ENCODE data around the gene CROCC2.

CROCC2 gene

DNA sequence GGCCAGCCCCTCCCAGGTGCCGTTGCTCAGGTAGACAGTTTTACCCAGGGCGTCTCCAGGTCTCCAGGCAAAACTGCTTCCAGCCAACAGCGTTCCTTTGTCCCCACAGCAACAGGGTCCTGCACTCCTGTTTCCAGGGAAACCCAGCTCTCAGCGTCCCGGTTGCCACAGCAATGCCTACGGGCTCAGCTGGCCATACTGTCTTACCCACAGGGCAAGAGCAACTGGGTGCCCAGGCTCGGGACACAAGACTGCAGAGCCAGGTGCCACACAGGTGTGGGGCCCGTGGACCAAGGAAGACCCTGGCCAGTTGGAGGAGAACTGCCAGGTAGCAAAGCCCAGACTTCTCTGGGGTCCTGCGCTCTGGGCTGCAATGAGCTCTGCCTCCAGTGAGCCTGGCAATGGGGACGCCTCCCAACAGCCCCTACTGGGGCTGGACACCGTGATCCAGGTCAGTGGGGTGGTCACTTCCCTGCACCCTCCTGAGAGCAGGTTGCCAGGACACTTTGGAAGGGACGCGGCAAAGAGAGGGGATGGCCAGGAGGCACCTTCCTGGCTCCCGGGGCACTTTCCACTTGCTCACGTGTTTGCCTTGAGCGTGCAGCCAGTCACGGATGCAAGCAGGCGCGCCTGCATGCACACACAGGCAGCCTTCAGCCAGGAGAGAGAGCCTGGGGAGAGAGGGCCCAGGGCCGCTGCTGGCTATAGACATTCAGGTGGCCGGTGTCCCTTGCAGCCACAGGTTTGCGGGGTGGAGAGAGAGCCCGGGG lies at the start of gene CROCC2:
Gene CROCC2 (plus strand): TSS at position 196 of the 770 bp plus-strand sequence. CDS start 178 bp downstream, at position 374.
- no peak for DNase-seq

DNA sequence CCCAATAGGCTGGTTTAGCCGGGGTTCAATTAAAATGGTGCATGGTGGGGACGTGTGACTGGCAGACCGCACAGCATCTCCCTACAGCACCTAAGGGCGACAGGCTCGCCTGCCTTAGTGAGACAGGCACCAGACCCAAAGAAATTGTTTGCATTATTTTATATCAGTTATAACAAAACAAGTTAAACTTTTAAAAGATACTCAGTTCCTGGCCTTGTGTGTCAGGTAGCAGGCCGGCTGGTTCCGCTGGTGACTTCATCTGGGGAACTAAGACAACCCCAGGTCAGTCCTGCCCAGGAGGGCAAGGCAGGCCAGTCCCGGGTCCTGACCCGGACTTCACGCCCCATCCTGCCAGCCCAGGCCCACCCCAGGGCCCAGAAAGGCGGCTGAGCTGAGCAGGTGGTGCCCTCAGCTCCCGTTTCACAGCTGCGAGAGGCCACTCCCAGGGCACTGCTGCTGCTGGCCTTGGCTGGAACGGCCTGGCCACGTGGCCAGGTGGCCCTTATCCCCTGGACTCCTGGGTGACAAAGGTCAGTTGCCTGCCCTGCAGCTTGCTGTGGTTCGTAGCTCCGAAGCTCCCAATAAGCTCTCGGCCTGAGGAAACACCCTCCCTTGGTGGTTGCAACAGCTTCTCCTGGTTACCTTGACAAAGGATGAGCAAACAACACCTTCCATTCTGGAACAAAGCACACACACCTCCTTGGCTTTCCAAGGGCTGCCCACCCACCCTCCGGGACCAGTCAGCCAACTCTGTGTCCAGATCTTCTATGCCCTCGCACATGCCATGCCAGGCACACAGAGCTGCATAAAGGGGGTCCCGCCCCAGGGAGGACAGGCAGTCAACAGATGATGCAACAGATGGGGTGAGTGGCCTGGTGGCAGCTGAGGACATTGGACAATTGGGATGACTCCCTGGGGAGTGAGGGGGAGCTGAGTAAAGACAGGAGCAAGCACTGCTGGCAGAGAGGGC lies 48.8 kb upstream of the CROCC2 start:
- DNase-seq = no peak

DNA sequence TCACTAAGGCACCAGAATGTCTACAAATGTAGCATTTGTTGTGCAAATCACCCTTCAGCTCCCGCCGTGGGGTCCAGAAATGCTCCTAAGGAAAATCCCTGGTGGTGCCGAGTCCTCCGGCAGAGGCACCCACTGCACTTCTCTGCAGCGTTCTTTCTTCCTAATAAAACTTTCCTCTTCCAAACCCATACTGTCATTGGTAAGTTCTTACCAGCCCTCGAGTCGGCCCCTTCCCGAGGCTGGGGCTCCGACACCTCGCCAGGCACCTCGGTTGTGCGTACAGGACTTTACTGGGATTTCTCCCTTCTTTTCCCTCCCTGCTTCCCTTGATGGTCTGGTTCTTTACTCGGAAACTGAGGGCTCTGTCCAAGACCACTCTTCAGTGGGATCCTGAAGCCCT lies 47.8 kb upstream of the CROCC2 start:
- no peak for DNase-seq

DNA sequence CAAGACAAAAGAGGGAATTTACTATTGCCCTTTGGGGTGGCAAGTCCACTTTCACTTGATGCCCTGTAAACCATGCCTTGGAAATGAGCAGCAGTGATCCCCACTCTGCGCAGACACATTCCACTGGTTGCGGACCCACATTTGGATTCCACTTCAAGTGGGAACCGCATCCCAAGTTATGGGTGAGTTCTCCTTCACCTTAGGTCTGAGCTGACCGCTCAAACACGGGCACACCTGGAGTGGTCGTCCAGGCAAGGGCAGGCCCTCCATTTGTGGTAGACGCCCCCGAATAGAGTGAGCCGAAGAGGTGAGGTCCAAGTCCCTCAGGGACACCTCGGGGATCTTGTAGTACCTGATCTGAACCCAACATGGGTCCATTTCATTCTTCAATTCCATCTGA lies 47.3 kb upstream of the CROCC2 start:
- DNase-seq = no peak

DNA sequence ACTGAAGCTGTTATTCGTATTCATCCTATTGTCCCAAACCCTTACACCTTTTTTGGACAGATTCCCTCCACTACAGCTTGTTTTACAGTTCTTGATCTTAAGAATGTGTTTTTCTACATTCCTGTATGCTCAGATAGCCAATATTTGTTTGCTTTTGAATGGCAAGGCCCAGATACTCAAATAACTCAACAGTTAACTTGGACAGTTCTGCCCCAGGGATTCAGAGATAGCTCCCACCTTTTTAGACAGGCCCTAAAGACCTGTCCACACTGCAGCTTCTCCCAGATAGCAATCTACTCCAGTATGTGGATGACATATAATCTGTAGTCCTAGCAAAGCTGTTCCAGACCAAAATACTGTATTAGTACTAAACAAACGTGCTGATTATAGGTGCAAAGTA lies 44.6 kb upstream of the CROCC2 start:
- DNase-seq = no peak

DNA sequence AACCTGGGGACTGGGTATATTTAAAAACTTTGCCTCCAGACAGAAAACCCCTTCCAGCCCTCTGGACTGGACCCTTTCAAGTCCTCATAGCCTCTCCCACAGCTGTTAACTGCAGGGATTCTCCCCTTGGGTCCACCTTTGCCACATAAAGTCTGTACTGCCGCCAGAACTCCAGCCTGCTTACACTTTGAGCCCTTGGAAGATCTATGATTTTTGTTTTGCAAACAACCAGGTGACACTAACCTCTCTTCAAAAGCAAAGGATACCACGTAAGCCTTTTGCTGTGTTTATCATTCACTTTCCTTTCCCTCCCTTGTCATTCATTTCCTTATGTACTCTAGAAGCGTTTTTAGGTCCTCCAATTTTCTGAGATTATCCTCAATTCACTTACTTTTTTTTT lies 41.7 kb upstream of the CROCC2 start:
- DNase-seq = no peak

DNA sequence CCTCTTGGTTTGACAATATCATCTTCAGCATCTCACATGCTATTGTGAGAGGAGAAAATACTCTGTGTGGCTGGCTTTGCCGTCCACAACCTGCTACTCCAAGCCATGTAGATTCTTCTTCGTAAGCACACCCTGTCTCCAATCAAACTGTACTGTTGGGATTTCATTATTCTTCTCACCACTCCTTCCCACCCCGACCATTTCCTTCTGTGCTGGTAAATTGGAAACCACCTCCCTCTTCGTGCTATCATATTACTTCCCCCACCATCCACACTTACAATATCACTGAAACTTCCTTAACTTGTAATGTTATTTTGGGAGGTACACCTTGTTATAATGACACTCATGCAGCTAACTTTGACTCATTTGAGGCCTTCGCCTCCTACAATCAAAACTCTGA lies 40.7 kb upstream of the CROCC2 start:
- DNase-seq = no peak

DNA sequence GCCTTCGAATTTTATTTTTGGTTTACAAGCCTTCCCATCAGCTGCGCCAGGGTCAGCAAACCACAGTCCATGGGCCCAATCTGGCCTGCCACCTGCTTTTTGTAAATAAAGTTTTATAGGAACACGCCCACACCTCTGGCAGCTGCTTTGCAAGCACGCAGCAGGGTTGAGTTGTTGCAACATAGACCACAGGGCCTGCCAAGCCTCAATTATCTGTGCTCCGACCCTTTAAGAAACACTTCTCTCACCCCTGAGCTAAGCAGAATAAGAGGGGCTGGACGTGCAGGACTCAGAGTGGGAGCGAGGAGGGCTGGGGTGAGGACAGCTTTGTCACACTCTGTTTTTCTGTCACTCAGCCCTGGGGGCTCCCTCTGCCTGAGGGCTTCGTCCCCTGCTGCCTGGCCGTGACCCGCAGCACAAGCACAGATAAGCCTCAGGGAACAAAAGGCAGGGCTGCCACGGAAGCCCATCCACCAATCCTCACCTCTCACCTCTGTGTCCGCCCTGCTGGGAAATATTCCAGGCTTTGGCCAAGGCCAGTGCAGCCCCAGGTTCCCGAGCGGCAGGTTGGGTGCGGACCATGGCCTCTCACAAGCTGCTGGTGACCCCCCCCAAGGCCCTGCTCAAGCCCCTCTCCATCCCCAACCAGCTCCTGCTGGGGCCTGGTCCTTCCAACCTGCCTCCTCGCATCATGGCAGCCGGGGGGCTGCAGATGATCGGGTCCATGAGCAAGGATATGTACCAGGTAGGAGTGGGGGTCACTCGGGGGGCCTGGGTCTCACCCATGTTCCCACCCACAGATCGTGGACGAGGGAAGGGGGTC lies 37.6 kb upstream of the CROCC2 start, which contains the start of gene AGXT:
Gene AGXT (plus strand): TSS at position 539 of the 823 bp plus-strand sequence. CDS start 42 bp downstream, at position 581.
- no peak for DNase-seq

DNA sequence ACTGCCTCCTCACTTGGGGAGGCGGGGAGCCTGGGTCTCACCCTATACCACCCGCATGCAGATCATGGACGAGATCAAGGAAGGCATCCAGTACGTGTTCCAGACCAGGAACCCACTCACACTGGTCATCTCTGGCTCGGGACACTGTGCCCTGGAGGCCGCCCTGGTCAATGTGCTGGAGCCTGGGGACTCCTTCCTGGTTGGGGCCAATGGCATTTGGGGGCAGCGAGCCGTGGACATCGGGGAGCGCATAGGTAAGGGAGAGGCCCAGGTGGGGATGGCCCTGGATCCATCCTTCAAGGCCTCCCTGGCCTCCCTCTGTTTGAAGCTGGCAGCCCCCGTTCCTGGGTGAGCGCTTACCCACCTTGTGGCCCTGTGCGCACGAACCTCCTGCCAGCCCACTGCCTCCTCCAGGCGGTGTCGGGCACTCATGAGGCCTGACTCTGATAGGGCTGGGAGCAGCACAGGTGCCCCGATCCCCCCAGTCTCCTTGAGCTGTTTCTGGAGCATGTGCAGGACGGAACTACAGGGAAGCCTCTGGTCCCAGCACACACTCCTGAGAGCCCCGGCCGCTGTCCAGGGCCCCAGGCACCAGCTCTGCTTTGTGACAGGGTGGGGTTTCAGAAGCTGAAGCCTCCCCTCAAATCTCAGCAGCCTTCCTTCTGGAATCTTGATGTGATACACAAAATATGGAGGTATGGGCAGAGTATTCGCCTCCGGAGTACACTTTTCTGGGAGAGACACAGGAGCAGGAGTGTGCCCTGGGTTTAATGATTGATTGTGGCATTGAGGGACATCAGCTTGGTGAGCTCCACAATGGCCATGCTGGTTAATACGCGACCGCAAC lies 36.8 kb upstream of the CROCC2 start:
- DNase-seq = no peak

DNA sequence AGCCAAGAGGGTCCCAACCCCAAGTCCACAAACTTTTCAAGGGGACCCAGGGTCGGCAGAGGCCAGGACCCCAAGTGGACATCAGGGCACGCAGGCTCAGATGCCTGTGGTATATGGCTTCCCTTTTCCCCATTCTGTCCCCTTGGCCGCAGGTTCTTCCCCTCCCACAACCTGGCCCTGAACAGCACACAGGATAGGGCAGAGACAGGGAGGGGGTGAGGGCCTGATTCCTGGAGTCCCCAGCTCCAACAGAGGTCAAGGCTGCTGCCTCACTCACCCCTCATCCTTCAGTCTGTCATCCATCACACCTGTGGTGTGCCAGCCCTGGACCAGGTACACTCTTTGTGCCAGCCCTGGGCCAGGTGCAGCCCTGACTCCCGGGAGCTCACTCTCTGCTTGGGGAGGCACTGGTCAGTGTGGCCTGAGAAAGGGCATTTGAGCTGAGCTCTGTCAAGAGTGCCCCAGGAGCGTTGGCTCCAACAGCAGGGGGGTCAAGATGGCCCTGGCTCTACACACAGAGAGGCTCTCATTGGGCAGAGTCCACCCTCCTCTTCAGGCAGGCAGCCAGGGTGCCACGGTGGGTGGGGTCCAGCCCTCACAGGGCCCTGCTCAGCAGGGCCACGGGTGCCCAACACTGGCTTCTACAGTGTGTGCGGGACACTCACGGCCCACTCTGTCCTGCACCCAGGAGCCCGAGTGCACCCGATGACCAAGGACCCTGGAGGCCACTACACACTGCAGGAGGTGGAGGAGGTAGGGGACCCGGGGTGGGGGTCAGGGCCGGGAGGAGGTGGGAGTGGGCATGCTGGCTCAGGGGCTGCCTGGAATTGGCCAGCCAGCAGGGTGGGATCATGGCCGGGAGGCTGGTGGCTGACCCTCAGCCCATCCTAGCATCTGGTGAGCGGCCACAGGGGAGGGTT lies 35.9 kb upstream of the CROCC2 start:
- no peak for DNase-seq

DNA sequence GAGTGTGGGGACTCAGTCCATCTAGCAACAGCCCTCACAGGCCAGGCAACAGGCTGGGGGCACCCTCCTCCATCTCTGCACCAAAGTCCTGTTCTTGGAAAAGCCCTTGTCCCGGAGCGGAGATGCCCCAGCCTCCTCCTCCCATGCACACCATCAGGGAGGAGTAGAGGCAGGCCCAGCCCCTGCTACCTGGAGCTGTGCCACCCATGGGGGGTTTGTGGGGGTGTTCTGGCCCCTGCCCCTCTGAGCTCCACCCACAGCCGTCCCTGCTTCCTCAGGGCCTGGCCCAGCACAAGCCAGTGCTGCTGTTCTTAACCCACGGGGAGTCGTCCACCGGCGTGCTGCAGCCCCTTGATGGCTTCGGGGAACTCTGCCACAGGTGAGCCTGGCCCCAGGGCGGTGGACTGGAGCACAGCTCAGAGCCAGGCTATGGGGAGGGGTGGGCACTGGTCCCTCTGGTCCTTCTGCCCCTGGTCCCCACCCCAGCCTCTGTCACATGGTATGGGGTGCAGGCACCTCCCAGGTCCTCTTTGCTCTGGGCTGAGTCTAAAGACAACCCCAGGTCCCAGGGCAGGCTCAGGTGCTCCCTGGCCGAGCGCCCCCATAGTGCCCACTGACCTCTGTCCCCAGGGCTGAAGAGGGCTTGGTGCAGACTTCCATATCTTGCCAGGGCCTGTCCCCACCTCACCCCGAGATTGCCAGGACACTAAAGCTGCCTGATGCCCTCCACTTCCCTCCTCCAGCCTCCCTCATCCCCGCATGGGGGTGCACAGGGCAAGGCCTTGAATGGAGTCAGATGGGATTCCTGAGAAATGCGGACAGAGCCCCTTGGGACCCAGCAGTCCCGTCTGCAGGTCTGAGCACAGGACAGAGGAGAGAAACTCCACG lies 34.8 kb upstream of the CROCC2 start:
- no peak for DNase-seq

DNA sequence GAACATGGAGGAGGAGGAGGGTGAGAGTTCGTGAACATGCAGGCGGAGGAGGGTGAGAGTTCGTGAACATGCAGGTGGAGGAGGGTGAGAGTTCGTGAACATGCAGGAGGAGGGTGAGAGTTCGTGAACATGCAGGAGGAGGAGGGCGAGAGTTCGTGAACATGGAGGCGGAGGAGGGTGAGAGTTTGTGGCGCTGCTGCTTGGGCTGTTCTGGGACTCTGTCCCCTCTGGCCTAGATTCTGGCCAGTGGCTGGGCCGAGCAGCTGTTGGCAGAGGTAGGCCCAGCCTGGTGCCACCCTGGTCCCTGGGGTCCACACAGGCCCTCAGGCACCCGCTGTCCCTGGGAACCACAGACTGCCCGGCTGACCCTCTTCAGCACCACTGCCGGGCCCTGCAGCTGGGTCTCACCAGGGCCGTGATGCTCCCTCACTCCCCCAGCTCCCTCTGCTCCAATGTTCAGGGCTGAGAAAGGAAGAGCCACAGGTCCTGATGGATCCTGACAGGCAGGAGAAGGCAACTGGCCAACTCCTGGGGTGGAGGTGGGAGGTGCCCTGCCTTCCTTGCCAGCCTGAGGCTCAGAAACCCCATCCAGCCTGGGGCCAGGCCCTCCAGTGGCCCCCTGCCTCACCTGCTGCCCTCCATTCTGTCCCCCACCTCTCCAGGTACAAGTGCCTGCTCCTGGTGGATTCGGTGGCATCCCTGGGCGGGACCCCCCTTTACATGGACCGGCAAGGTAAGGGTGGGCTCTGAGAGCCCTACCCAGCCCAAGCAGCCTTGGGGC lies 33.6 kb upstream of the CROCC2 start:
- DNase-seq = no peak

DNA sequence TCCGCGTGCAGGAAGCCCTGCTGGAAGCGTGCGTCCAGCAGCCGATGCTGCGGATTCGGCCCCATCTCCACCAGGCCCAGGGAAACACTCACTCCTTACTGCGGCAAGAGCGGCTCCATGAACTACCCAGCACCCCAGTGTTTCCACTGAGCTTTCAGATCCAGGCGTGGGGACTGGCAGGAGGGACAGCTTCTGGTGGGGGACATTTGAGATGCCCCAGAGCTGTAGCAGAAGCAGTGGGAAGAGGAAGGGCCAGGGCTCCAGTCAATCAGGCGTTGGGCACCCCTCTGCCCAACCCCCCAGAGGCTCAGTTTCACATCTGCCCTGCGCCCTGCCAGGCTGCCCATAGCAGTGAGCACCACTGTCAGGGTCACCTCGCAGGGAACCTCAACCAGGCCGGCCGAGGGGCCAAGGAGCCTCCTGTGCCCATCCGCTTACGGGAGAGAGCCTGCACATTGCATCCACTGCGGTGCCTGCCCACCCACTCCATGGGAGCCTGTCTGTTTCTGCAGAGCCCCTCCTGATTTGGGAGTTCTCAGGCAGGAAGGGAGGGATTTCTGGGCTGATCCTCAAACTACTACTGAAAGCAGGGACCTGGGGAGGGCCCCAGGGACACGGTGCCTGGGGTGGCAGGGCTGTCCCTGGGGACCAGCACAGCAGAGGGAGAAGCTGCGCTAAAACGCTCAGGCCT lies 32.9 kb upstream of the CROCC2 start:
- DNase-seq = no peak

DNA sequence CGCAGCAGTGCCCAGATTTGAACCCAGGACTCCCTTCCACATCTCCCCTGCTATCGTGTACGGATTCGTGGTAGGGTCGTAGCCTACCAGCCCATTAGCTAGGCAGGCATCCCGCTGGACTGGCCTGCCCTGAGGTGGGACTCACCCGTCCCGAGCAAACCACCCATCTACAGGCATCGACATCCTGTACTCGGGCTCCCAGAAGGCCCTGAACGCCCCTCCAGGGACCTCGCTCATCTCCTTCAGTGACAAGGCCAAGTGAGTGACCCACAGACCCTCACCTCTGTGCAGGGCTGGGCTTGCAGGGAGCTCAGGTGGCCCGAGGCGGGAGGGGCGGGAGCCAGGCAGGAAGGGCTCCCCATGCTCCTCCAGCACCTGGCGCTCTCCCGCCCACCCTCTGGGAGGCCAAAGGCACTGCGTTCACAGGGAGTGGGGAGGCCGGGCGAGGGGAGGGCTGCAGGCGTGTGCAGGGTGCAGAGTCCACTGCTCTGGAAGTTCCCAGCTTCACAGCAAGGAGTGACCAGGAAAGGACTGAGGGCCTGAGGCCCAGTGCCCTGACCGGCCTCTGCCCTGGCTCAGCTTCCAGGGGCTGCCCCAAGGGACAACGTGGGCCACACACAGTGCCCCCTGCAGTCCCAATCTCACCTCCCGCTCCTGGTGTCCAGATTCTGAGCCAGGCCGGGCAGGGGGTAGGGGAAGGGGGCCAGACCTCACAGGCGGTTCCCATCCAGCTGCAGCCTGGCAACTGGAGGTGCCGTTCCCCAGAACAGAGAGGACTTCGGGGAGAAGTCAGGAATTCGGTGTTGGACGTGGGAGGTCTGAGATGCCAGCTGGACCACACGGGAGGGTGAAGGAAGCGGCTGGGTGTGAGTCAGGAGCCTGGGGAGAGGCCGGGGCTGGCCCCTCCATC lies 32.1 kb upstream of the CROCC2 start:
- no peak for DNase-seq

DNA sequence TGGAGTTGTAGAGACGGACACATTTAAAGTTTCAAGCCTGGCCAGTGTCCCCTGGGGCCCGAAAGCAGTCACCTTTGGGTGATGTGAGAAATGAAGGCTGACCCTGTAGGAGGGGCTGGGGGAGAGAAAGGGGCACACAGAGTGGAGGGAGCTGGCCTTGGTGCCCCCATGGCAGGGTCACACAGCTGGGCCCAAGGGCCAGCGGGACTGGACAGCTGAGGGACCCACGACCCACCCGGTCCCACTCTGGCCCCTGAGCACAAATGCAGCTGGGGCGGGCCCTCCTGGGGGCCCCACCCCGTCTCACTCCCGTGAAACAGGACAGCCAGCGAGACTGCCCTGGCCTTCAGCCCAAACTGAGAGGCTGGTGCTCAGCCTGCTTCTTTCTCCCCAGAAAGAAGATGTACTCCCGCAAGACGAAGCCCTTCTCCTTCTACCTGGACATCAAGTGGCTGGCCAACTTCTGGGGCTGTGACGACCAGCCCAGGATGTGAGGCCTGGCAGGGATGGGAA lies 31.4 kb upstream of the CROCC2 start:
- no peak for DNase-seq

DNA sequence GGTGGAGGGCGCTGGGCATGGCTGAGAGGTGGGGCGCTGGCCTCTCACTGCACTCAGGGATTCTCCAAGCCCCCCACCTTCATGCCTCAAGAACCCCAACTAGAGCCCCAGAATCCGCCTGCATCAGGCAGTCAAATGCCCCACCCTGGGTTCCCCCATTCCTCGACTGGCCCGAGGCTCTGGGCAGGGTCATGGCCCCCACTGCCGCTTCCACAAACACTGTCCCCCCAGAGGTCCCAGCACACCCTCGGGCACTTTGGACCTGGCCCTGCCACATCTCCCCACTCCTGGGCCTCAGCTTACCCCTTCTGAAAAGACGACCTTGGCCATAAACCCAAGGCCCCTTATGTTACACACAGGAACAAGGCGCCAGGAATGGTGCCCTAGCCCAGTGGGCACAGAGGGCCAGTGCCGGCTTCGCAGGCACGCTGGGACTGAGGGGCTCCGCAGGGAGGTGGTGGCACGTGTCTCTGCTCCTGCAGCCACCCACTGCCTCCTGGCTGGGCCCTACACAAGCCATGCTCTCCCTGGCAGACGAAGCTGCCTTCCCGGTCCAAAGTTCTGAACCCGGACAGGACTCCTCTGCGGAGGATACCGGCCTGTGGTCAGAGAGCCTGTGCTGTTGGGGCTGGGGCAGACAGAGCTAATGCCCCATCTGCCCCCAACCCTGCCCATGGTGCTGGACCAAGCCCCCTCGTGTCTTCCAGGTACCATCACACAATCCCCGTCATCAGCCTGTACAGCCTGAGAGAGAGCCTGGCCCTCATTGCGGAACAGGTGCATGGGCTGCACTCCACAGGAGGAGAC lies 30.7 kb upstream of the CROCC2 start:
- no peak for DNase-seq
